Measurements from ENCODE around the gene RNU7-1. TPM values are rescaled to one million over a fixed set of nuclear protein-coding genes. Genes with fewer than 3 reads are reported as not detected.

The RNU7-1 gene
- polyA plus RNA-seq, 3 donors = not detected

DNA sequence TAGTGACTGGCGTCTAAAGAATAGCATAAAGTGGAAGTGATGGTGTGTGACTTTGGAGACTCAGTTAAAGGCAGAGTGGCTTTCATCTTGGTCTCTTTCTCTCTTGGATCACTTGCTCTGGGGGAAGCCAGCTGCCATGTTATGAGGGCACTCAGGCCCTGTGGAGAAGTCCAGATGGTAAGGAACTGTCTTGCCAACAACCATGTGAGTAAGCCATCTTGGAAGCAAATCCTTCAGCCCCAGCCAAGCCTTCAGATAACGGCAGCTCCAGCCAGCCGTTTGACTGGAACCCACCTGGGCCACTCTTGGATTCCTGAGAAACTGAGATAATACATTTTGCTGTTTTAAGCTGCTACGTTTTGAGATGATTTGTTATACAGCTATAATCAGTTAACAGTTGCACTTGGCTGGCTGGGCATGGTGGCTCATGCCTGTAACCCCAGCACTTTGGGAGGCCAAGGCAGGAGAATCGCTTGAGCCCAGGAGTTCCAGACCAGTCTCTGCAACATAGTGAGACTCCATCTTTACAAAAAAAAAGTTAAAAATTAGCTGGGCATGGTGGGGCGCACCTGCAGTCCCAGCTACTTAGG, 46.7 kb upstream of the RNU7-1 start:
- Histone ChIP-seq H3K27ac (ENCODE audit: low read depth in 1 of 2, low read length in 2 of 2) (no peak overlapping the region), H3K4me3 (replicated peaks in 1 of 3; ENCODE audit: low read depth in 2 of 3, low read length in 3 of 3) (no peak overlapping the region), H2AFZ (ENCODE audit: insufficient read depth, low read depth, low read length, poor library complexity, severe bottlenecking) (no peak overlapping the region), H3K27me3 (ENCODE audit: control insufficient read depth in 2 of 2, insufficient read depth in 2 of 2, low read length in 2 of 2) (no peaks in the 10 kb centered on the region), H3K36me3 (replicated peaks in 1 of 2; ENCODE audit: control insufficient read depth in 1 of 2, insufficient read depth in 2 of 2, low read length in 2 of 2) (no peaks in the 10 kb centered on the region), H3K9me3 (replicated peaks in 1 of 2; ENCODE audit: control insufficient read depth in 1 of 2, insufficient read depth in 1 of 2, low read length in 2 of 2) (no peaks in the 10 kb centered on the region), H3K4me2 (replicated peaks; ENCODE audit: extremely low read depth, low read length, poor library complexity, severe bottlenecking) (no peak overlapping the region), H3K9ac (ENCODE audit: insufficient read depth, low read length, poor library complexity, severe bottlenecking) (no peak overlapping the region), H4K20me1 (ENCODE audit: insufficient read depth, low read length) (no peaks in the 10 kb centered on the region), H3K4me1 (ENCODE audit: control insufficient read depth in 1 of 2, insufficient read depth in 2 of 2, low read length in 2 of 2) (peaks cover 26 to 33% of the 10 kb centered on the region in 2 donors), H3K79me2 (ENCODE audit: insufficient read depth, low read length) (no peaks in the 10 kb centered on the region)
- intact Hi-C loops (cut with micrococcal nuclease) = no loop called here
- Mint-ChIP-seq H3K27ac (no peak overlapping the region), H3K4me3 (no peak overlapping the region), H3K27me3 (ENCODE audit: low read depth in 3 of 3) (peaks cover 2 to 3% (median 2%) of the 10 kb centered on the region in 3 donors), H3K4me1 (peaks cover 23% of the 10 kb centered on the region), H3K36me3 (peaks cover 1 to 3% of the 10 kb centered on the region in 2 donors), H3K9me3 (peaks cover 0 to 2% (median 0%) of the 10 kb centered on the region in 7 donors)
- TF ChIP-seq, protein P1, sequence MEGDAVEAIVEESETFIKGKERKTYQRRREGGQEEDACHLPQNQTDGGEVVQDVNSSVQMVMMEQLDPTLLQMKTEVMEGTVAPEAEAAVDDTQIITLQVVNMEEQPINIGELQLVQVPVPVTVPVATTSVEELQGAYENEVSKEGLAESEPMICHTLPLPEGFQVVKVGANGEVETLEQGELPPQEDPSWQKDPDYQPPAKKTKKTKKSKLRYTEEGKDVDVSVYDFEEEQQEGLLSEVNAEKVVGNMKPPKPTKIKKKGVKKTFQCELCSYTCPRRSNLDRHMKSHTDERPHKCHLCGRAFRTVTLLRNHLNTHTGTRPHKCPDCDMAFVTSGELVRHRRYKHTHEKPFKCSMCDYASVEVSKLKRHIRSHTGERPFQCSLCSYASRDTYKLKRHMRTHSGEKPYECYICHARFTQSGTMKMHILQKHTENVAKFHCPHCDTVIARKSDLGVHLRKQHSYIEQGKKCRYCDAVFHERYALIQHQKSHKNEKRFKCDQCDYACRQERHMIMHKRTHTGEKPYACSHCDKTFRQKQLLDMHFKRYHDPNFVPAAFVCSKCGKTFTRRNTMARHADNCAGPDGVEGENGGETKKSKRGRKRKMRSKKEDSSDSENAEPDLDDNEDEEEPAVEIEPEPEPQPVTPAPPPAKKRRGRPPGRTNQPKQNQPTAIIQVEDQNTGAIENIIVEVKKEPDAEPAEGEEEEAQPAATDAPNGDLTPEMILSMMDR (IDR thresholded peaks at IDR 0.05) = no peak
- WGBS (ENCODE audit: insufficient coverage) = 86% methylated on average over 4 of the region's 6 CpGs
- no peak for DNase-seq

DNA sequence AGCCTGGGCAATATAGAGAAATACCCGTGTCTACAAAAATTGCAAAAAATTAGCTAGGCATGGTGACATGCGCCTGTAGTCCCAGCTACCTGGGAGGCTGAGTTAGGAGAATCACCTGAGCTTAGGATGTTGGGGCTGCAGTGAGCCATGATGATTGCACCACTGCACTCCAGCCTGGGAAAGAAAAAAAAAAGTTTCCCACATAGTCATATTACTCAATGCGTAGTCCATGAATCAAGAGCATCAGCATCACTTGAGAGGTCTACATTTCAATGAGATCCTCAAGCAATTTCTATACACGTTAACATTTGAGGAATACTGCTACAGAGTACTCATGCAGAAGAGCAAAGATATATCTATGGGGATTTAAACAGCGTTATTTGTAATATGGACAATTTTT, 44.2 kb upstream of the RNU7-1 start:
- DNase-seq = peak in 2 of 3 donors; percentile 44 to 66
- no peak overlapping the region for H3K9ac ChIP-seq (ENCODE audit: insufficient read depth, low read length, poor library complexity, severe bottlenecking)
- TF ChIP-seq, protein P1 (IDR thresholded peaks at IDR 0.05) = no peak
- H3K9me3 Mint-ChIP-seq = peaks cover 0 to 2% (median 0%) of the 10 kb centered on the region in 7 donors
- intact Hi-C loops (cut with micrococcal nuclease) = no loop called here
- H3K36me3 Mint-ChIP-seq = peaks cover 0 to 3% of the 10 kb centered on the region in 2 donors
- H4K20me1 ChIP-seq (ENCODE audit: insufficient read depth, low read length) = no peaks in the 10 kb centered on the region
- H3K79me2 ChIP-seq (ENCODE audit: insufficient read depth, low read length) = no peaks in the 10 kb centered on the region
- peaks cover 15% of the 10 kb centered on the region for H3K4me1 Mint-ChIP-seq
- peak overlapping the region; percentile 2 to 85 (median 80) for H3K27ac Mint-ChIP-seq
- H3K27me3 Mint-ChIP-seq (ENCODE audit: low read depth in 3 of 3) = peaks cover 2 to 3% (median 2%) of the 10 kb centered on the region in 3 donors
- peak overlapping the region in 1 of 3 experiments; percentile 3 for H3K4me3 ChIP-seq (replicated peaks in 1 of 3; ENCODE audit: low read depth in 2 of 3, low read length in 3 of 3)
- H3K36me3 ChIP-seq (replicated peaks in 1 of 2; ENCODE audit: control insufficient read depth in 1 of 2, insufficient read depth in 2 of 2, low read length in 2 of 2) = no peaks in the 10 kb centered on the region
- H3K9me3 ChIP-seq (replicated peaks in 1 of 2; ENCODE audit: control insufficient read depth in 1 of 2, insufficient read depth in 1 of 2, low read length in 2 of 2) = no peaks in the 10 kb centered on the region
- no peaks in the 10 kb centered on the region for H3K27me3 ChIP-seq (ENCODE audit: control insufficient read depth in 2 of 2, insufficient read depth in 2 of 2, low read length in 2 of 2)
- H3K4me3 Mint-ChIP-seq = peak overlapping the region in 1 of 2 donors; percentile 46
- H3K27ac ChIP-seq (ENCODE audit: low read depth in 1 of 2, low read length in 2 of 2) = peak overlapping the region in 1 of 2 donors; percentile 20
- peaks cover 23 to 28% of the 10 kb centered on the region in 2 donors for H3K4me1 ChIP-seq (ENCODE audit: control insufficient read depth in 1 of 2, insufficient read depth in 2 of 2, low read length in 2 of 2)
- no peak overlapping the region for H2AFZ ChIP-seq (ENCODE audit: insufficient read depth, low read depth, low read length, poor library complexity, severe bottlenecking)
- 79% methylated on average over 2 of the region's 5 CpGs for WGBS (ENCODE audit: insufficient coverage)
- H3K4me2 ChIP-seq (replicated peaks; ENCODE audit: extremely low read depth, low read length, poor library complexity, severe bottlenecking) = peak overlapping the region; percentile 47
